WTC11 (cell line): ENCODE results near the gene C1R.

ENCODE experiments used
- CTCF ChIP-seq: fragments of 200-600 bp; IDR thresholded peaks from 2 replicates; pipeline ENCODE4 v1.8.0; 2022; ENCODE audit warnings: antibody characterized with exemption
- ZMAT4 ChIP-seq: fragments of 250-450 bp; sonication (Bioruptor Pico); IDR thresholded peaks from 2 replicates; pipeline ENCODE4 v1.9.0; 2021; ENCODE audit warnings: mild to moderate bottlenecking
- ZNF121 ChIP-seq: sonication (generic); formaldehyde crosslinking; IDR thresholded peaks from 2 replicates; pipeline ENCODE4 v1.8.0; 2023; ENCODE audit warnings: missing genetic modification reagents

- TF ChIP-seq CTCF (no peak), ZMAT4 (no peak), ZNF121 (CRISPR knock-in tag) (no peak)
Measured at GRCh38 chr12:7073946-7074345, 18.3 kb downstream of the C1R start.
